Loucy (cell line): ENCODE results near the gene CDC42EP2.

Source experiments
- H2AFZ ChIP-seq: fragments of 200-600 bp; sonication (generic); 2 replicates; pipeline ENCODE4 v1.6.0; 2016; ENCODE audit warnings: antibody characterized with exemption, mild to moderate bottlenecking, low read length, moderate library complexity
- H3F3A ChIP-seq: fragments of 200-600 bp; 2 replicates; pipeline ENCODE4 v1.6.0; 2016; ENCODE audit warnings: antibody characterized with exemption, low read depth, mild to moderate bottlenecking
- H3K27me3 ChIP-seq: fragments of 200-600 bp; sonication (generic); 2 replicates; pipeline ENCODE4 v1.6.1; 2014; ENCODE audit warnings: low read length, mild to moderate bottlenecking; ENCODE audit not compliant: insufficient read depth, poor library complexity, severe bottlenecking
- H3K36me3 ChIP-seq: fragments of 200-600 bp; sonication (generic); 2 replicates; pipeline ENCODE4 v1.6.1; 2016; ENCODE audit warnings: low read length; ENCODE audit not compliant: insufficient read depth
- H3K4me1 ChIP-seq: fragments of 200-600 bp; sonication (generic); 2 replicates; pipeline ENCODE4 v1.5.1; 2014; ENCODE audit warnings: low read length, mild to moderate bottlenecking; ENCODE audit not compliant: insufficient read depth, poor library complexity, severe bottlenecking
- H3K4me2 ChIP-seq: fragments of 200-600 bp; sonication (generic); 2 replicates; pipeline ENCODE4 v1.6.0; 2014; ENCODE audit warnings: antibody characterized with exemption, low read length, low read depth, mild to moderate bottlenecking; ENCODE audit not compliant: poor library complexity, severe bottlenecking
- H3K4me3 ChIP-seq: fragments of 200-600 bp; sonication (generic); 2 replicates; pipeline ENCODE4 v1.5.1; 2014; ENCODE audit warnings: low read length, mild to moderate bottlenecking, mixed read lengths; ENCODE audit not compliant: poor library complexity, severe bottlenecking
- H3K79me2 ChIP-seq: fragments of 200-600 bp; sonication (generic); 2 replicates; pipeline ENCODE4 v1.6.1; 2014; ENCODE audit warnings: low read length; ENCODE audit not compliant: insufficient read depth
- H3K9ac ChIP-seq: fragments of 200-600 bp; sonication (generic); 2 replicates; pipeline ENCODE4 v1.6.0; 2014; ENCODE audit warnings: mild to moderate bottlenecking, low read depth, low read length, moderate library complexity; ENCODE audit not compliant: poor library complexity, severe bottlenecking
- H3K9me2 ChIP-seq: fragments of 200-600 bp; sonication (generic); replicated peaks from 2 replicates; pipeline ENCODE4 v1.6.1; 2016; ENCODE audit warnings: low read depth, low read length, mixed read lengths
- H3K9me3 ChIP-seq: fragments of 200-600 bp; sonication (generic); 2 replicates; pipeline ENCODE4 v1.6.1; 2014; ENCODE audit warnings: mild to moderate bottlenecking, antibody characterized with exemption, low read length, low read depth; ENCODE audit not compliant: insufficient read depth
- H4K20me1 ChIP-seq: fragments of 200-600 bp; sonication (generic); 2 replicates; pipeline ENCODE4 v1.6.0; 2014; ENCODE audit warnings: antibody characterized with exemption, low read length, mild to moderate bottlenecking; ENCODE audit not compliant: insufficient read depth, poor library complexity, severe bottlenecking
- CTCF ChIP-seq: fragments of 200-600 bp; sonication (generic); conservative IDR thresholded peaks from 2 replicates; pipeline ENCODE4 v1.5.1; 2014; ENCODE audit warnings: mild to moderate bottlenecking, antibody characterized with exemption, low read length
- EZH2phosphoT487 ChIP-seq: fragments of 200-600 bp; IDR thresholded peaks from 2 replicates; pipeline ENCODE4 v1.6.1; 2018; ENCODE audit warnings: antibody characterized with exemption, mild to moderate bottlenecking, moderate library complexity, borderline replicate concordance

The CDC42EP2 gene

GRCh38 chr11:65279279-65279678 lies 35.4 kb upstream of the CDC42EP2 start:
- no peaks in the 10 kb centered on the region for H3K4me1 ChIP-seq
- no peak overlapping the region for H3K4me2 ChIP-seq
- no peak overlapping the region for H3K9ac ChIP-seq
- no peaks in the 10 kb centered on the region for H3K9me2 ChIP-seq
- H2AFZ ChIP-seq = no peak overlapping the region
- H3K36me3 ChIP-seq = peaks cover 72% of the 10 kb centered on the region
- TF ChIP-seq EZH2phosphoT487 (no peak), CTCF (no peak)
- H3K27me3 ChIP-seq = no peaks in the 10 kb centered on the region
- no peaks in the 10 kb centered on the region for H3F3A ChIP-seq
- H4K20me1 ChIP-seq = no peaks in the 10 kb centered on the region
- H3K79me2 ChIP-seq = no peaks in the 10 kb centered on the region
- H3K4me3 ChIP-seq = no peak overlapping the region
- H3K9me3 ChIP-seq = no peaks in the 10 kb centered on the region

GRCh38 chr11:65279741-65280440 lies 34.8 kb upstream of the CDC42EP2 start:
- Histone ChIP-seq H2AFZ (no peak overlapping the region), H3K4me2 (no peak overlapping the region), H3K9ac (no peak overlapping the region), H3K36me3 (peaks cover 76% of the 10 kb centered on the region), H3K79me2 (no peaks in the 10 kb centered on the region), H3K27me3 (no peaks in the 10 kb centered on the region), H4K20me1 (no peaks in the 10 kb centered on the region), H3K4me1 (no peaks in the 10 kb centered on the region), H3K9me2 (no peaks in the 10 kb centered on the region), H3K9me3 (no peaks in the 10 kb centered on the region), H3K4me3 (no peak overlapping the region), H3F3A (no peaks in the 10 kb centered on the region)
- TF ChIP-seq CTCF (no peak), EZH2phosphoT487 (no peak)

DNA sequence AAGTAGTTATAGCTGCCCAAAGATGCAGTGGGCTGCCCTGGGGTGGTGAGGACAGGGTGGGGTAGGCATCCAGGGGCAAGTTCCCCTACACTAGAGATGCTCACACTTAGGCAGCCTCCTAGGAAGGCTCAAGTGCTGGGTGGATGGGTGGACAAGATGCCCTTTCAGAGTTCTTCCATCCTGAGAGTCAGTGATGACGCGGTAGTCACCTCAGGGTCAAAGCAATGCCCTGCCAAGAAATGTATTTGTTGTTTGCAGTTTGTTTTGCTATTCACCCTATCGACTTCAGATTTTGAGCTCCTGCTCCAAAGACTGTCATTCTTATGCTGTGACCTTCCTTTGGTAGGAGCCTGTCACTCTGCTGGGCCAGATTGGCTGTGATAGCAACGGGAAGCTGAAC lies 34.0 kb upstream of the CDC42EP2 start:
- Histone ChIP-seq H3K4me2 (no peak overlapping the region), H3K27me3 (no peaks in the 10 kb centered on the region), H2AFZ (no peak overlapping the region), H3K4me3 (no peak overlapping the region), H3K4me1 (no peaks in the 10 kb centered on the region), H3K9ac (no peak overlapping the region), H3F3A (no peaks in the 10 kb centered on the region), H3K36me3 (peaks cover 79% of the 10 kb centered on the region), H3K79me2 (no peaks in the 10 kb centered on the region), H4K20me1 (no peaks in the 10 kb centered on the region), H3K9me3 (no peaks in the 10 kb centered on the region), H3K9me2 (no peaks in the 10 kb centered on the region)
- TF ChIP-seq CTCF (no peak), EZH2phosphoT487 (no peak)
